Endothelial cell of coronary artery (primary cell): Measurements from ENCODE around the gene ECE2. TPM values are rescaled to one million over a fixed set of nuclear protein-coding genes. Genes with fewer than 3 reads are reported as not detected.

Source experiments
- total RNA-seq: library from RNA; depleted of rRNA; stranded (reverse); fragments of >200 nt; gene quantifications from 2 replicates; pipeline ENCODE4 v1.2.3, GENCODE V29; 2014

ECE2 gene
- total RNA-seq = not detected in 2 replicates

GRCh38 chr3:184275961-184276910 is at the start of gene ECE2:
Gene ECE2 (plus strand): TSS chr3:184276022. CDS start chr3:184276154, 132 bp downstream.

GRCh38 chr3:184229394-184230080 is 46.3 kb upstream of the ECE2 start, which contains the start of gene VWA5B2:
Gene VWA5B2 (plus strand): TSS chr3:184229585. CDS start chr3:184230529, 944 bp downstream.

GRCh38 chr3:184248454-184249411 is 27.1 kb upstream of the ECE2 start, which contains the start of gene ALG3:
Gene ALG3 (minus strand): TSS chr3:184248962. CDS start chr3:184248940, 22 bp downstream.

DNA sequence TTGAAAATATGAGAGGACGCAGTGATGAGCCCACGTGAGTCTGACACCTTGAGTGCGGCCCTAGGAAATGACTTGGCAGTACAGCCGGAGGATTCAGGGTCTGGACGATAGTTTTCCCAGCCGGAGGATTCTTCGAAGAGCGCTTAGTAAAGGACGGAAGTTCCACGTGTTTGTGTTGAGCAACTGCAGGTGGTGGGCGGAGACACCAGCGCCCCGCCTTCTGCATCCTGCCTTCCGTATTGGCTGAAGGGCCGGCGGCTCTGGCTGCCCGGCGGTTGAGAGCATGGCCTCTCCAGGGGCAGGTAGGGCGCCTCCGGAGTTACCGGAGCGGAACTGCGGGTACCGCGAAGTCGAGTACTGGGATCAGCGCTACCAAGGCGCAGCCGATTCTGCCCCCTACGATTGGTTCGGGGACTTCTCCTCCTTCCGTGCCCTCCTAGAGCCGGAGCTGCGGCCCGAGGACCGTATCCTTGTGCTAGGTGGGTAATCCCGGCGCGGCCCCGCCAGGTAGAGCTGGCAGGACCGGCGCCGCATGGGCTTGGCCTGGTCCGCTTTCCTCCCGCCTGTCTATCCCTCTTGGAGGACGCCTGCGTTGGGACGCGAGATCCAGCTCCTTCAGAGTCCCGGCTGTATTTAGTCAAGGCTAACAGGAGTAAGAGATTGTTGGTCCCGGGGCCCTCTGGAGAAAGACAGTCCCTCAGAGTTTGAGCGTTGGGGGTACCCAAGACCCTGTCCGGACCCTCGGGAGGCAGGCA is 26.2 kb upstream of the ECE2 start, which contains the start of gene EEF1AKMT4:
TSS of gene EEF1AKMT4 (plus strand) at position 261 of the 755 bp plus-strand sequence. CDS start at position 284, 23 bp downstream.

GRCh38 chr3:184261270-184261853 is 14.5 kb upstream of the ECE2 start, which contains the start of gene CAMK2N2:
Gene CAMK2N2 (minus strand): TSS chr3:184261553. CDS start chr3:184261285, 268 bp downstream.

DNA sequence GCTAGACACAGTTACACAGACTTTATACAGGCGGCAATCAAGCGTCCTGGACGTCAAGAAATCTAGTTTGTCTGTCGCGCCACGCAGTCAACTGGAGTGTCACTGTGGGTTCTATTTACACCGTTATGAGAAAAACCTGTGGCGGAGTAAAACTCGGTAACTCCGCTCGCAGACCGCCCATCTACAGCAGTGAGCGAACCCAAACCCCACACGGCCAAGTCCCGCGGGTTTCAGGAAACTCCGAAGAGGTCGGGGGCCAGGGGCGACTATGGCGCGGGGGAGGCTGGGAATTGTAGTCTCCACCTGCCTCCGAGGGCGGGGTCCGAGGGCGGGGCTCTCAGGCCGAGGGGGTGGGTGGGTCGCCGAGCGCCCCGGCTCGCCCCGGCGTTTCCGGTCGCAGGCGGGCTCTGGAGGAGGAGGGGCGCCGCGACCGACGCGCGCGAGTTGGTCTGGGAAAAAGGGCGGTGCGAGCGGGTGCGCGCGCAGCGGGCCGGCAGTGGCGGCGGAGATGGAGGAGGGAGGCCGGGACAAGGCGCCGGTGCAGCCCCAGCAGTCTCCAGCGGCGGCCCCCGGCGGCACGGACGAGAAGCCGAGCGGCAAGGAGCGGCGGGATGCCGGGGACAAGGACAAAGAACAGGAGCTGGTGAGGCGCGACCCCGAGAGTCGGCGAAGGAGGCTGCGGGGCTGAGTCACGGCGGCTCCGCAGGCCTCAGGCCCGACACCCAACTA is 23.1 kb downstream of the ECE2 start, which contains the start of gene PSMD2:
TSS of gene PSMD2 (plus strand) at position 483 of the 729 bp plus-strand sequence. CDS start at position 509, 26 bp downstream.

DNA sequence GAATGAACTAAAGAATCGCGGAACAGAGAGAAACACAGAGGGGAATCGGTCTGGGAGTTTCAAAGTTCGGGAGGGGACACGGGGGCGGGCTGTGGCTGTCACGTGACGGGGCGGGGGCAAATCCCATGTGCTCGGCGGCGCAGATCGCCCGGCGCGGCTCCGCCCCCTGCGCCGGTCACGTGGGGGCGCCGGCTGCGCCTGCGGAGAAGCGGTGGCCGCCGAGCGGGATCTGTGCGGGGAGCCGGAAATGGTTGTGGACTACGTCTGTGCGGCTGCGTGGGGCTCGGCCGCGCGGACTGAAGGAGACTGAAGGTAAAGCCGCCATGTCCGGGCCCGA is 38.5 kb downstream of the ECE2 start, which contains the start of gene EIF4G1:
TSS of gene EIF4G1 (plus strand) at position 244 of the 337 bp plus-strand sequence. CDS start 1,191 bp downstream, outside the sequence.

DNA sequence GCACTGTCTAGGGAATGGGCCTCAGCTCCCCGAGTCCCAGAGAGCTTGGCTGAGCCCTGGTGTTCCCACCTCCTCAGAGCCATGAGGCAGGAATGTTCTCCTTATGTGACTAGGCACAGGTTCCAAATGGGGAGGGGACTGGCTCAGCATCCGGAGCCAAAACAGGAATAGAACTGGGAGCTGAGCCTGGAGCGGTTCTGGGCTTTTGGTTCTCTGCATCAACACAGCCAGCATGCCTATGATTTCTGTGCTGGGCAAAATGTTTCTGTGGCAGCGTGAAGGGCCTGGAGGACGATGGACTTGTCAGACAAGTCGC is 61.5 kb downstream of the ECE2 start, which contains the start of gene FAM131A:
TSS of gene FAM131A (plus strand) at position 202 of the 316 bp plus-strand sequence. CDS start at position 233, 31 bp downstream.

Other genes starting within 250 kb of the ECE2 start
- not detected in 2 replicates for gene HTR3D, start 244.3 kb upstream of the ECE2 start, total RNA-seq
- not detected in 2 replicates for gene HTR3C, start 223.0 kb upstream of the ECE2 start, total RNA-seq
- not detected in 2 replicates for gene HTR3E, start 179.0 kb upstream of the ECE2 start, total RNA-seq
- 39.6 and 41.7 TPM in 2 replicates for gene EIF2B5, start 140.7 kb upstream of the ECE2 start, total RNA-seq
- 26.0 and 31.9 TPM in 2 replicates for gene DVL3, start 120.6 kb upstream of the ECE2 start, total RNA-seq
- gene AP2M1, start 101.2 kb upstream of the ECE2 start, total RNA-seq = 476 and 505 TPM in 2 replicates
- gene ABCF3, start 89.8 kb upstream of the ECE2 start, total RNA-seq = 46.4 and 47.9 TPM in 2 replicates
- gene VWA5B2, start 46.4 kb upstream of the ECE2 start, total RNA-seq = under 0.01 TPM in 1 of 2 replicates, not detected in the other
- gene ALG3, start 27.1 kb upstream of the ECE2 start, total RNA-seq = 19.1 and 24.6 TPM in 2 replicates
- 3.6 and 4.9 TPM in 2 replicates for gene EEF1AKMT4, start 26.4 kb upstream of the ECE2 start, total RNA-seq
- gene CAMK2N2, start 14.5 kb upstream of the ECE2 start, total RNA-seq = 0.19 TPM in 1 of 2 replicates, not detected in the other
- gene PSMD2, start 23.2 kb downstream of the ECE2 start, total RNA-seq = 666 and 747 TPM in 2 replicates
- gene EIF4G1, start 38.6 kb downstream of the ECE2 start, total RNA-seq = 359 and 457 TPM in 2 replicates
- 21.1 and 42.1 TPM in 2 replicates for gene FAM131A, start 61.6 kb downstream of the ECE2 start, total RNA-seq
- 1.6 and 2.8 TPM in 2 replicates for gene CLCN2, start 85.6 kb downstream of the ECE2 start, total RNA-seq
- gene POLR2H, start 85.7 kb downstream of the ECE2 start, total RNA-seq = 102 TPM in 2 replicates
- not detected in 2 replicates for gene THPO, start 102.2 kb downstream of the ECE2 start, total RNA-seq
- 0.09 and 0.28 TPM in 2 replicates for gene CHRD, start 104.0 kb downstream of the ECE2 start, total RNA-seq